SKM-1 treated with dmso at 0.1 percent for 144 hours (cell line): Measurements from ENCODE around the gene RAP1GAP2.
A peak's percentile ranks its signal among the peaks of the same experiment; 100 is the strongest.
"Not testable (repeated sequence)": the region's sequence is repeated elsewhere in the genome, so short reads cannot be mapped to it uniquely, and the experiment has no call there.

Source experiments
- DNase-seq: peaks from one replicate; lab custom pipeline; 2025; ENCODE audit not compliant: unreplicated experiment; lab: John Stamatoyannopoulos, UW

Gene RAP1GAP2

DNA sequence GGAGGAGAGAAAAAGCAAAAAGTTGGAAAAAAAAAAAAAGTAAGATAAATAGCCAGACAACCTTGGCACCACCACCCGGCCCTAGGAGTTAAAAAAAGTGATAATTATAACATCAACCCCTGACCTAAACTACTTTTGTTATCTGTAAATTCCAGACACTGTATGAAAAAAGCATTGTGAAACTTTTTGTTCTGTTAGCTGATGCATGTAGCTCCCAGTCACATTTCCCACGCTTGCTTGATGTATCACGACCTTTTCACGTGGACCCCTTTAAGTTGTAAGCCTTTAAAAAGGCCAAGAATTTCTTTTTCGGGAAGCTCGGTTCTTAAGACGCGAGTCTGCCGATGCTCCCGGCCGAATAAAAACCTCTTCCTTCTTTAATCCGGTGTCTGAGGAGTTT, 10.9 kb upstream of the RAP1GAP2 start:
- DNase-seq = not testable (repeated sequence)

DNA sequence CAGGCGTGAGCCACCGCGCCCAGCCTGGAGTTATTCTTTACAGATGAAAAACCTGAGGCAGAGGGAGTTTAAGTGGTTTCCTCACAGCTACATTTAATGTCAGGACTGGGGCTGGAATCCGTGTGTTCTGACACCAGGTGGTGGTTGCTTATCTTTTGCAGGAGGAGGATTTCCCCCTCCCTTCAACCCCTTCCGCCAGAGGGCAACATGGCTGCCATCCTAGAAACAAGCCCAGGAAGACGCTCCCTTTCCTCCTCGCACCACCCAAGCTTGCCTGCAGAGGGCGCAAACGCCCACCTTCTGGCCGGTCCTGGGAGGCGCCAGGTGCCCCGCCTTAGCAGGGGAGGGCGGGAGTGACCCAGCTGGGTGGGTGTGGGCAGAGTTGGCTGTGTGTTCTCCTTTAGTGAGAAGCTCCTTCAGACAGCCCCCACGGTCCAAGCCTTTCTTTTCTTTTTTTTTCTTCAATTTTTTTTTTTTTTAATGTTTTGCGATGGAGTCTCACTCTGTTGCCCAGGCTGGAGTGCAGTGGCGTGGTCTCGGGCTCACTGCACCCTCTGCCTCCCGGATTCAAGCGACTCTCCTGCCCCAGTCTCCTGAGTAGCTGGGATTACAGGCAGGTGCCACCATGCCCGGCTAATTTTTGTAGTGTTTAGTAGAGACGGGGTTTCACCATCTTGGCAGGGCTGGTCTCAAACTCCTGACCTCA, 9.9 kb upstream of the RAP1GAP2 start:
- peak; percentile 63 for DNase-seq

DNA sequence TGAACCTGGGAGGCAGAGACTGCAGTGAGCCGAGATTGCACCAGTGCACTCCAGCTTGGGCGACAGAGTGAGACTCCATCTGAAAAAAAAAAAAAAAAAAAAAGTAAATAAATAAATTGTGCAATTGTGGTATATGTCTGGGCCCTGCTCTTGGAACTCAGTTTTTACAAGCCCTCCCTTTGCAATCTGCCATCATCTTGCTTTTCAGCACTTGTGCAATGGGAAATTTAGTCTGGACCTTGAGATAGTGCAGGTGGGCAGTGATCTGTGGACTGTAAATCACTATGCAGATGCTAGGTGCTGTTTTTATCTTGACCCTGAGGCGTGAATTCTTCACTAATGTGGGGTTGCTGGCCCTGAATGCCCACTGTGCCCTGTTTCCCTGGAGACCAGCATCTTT, 6.5 kb upstream of the RAP1GAP2 start:
- DNase-seq = no peak

DNA sequence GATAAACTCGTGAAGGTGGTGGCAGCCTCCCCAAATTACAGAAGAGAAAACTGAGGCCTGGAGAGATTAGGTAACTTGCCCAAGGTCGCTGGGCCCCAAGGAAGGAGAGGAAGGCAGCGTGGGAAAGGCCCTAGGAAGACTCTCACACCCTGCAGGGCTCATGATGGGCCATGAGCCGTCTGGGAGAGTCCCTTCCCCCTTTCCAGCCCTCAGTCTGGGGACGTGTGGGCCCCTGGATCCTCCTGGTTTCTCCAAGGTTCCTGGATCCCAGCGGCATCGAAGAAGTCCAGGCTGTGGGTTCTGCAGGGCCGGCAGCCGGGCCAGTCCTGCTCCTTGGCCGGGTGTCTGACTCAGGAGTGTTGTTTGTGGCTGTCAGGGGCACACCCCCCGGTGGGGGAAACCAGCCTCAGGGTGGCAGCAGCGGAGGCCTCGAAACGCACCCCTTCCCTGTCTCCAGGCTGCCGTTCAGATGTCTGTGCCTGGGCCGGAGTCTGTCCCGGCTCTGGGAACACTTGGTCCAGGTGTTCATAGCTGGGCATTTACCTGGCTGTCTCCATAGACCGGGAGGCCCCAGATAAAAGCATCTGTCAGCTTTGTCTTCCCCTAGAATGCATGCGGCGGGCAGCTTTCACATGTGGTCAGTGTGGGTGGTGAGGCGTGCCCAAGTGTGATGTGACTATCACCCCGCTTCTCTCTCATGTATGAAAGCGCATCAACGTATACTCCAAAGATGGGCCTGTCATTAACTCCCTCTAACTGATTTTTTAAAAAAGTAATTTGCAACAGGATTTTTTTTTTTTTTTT, 3.7 kb upstream of the RAP1GAP2 start:
- DNase-seq = no peak

DNA sequence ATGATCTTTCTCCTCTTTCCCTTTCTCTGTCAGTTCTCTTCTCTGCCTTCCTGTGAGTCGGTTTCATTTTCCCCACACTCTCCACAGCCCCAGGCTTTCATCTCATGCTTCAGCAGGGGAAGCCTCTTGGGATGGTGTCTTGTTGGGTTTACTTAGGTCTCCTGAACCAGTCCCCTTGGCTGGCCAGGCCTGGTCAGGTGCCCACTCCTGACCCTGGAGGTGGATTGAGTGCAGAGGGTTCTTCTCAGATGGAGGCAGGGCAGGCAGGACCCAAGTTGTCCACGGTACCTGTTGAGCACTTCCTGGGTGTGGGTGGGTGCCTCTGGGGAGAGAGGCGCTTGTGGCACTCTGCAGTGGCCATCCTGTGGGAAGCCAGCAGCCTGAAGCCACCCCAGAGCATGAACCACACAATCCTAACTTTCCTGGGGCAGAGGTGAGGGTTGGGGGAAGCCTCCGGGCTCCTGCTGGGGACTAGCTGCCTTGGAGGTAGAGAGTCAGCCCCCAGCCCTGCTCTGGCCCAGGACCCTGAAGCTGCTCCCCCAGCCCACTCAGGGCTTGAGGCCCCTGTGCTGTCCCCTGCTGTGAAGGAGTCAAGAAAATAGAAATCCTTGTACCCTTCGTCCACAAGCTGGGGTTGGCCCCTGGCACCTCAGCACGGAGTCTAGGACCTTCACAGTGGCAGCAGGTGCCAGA, 2.0 kb upstream of the RAP1GAP2 start:
- DNase-seq = no peak

DNA sequence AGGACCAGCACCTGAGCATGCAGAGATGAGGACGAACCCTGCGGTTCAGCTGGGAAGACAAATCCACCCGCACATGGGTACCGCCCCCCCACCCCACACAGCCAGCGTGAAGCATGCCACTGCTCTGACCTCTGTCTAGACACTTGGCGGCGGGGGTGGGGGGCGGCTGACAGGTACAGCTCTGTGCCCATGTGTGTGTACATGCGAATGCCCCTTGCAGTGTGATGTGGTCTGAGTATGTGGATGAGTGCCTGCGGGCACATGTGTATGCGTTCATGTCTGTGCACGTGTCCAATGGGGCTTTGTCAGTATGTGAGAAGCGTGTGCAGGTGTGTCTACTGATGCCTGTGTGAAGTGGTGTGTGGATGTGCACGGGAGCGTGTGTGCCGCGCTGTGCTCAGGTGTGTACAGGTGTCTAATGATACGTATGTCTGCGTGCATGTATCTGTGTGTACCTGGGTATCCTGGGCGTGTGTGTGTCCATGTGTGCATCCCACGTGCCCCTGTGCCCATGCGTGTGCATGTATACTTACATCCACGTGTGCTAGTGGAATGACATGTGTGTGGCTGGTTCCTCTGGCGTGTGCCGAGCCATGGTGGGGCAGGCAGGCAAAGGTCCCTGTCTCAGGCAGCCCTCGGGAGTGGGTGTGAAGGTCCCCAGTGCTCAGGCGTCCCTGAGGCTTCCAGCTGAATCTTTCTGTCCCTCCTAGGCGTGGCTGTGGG, 636 bp upstream of the RAP1GAP2 start:
- no peak for DNase-seq

DNA sequence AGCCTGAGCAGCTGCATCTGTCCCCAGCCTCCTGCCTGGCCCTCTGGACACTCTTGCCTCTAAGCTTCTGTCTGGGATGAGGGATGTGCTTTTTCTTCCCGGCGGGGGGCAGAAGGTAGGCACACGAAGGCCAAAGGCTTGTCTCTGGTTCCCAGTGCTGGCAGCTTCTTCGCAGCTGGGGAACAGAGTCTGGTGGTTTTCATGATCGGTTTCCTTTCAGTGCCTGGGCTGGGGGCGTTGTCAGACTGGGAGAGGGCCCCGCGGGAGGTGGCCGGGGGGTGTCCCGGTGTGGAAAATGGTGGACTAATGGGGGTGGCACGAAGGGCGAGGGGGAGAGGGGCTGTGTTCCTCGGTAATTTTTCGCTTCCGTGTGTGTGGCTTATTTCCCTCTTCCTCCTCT, 988 bp downstream of the RAP1GAP2 start:
- no peak for DNase-seq

DNA sequence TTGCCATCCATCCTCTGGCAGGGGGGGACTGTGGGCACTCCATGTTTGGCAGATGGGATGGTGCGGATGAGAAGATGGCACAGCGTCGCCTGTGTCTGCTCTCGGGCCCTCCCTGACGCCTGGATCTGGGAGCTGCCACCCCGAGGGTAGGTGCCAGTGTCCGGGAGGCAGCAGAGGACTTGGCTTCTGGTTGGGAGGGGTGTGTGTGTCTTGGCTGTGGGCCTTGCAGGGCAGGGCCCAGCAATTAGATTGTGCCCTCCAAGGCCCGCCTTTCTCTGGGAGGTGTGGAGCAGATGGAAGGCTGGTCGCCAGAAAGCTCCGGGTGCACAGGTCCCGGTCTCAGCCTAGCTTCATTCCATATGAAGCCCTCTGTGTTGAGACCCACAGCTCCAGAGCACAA, 1.4 kb downstream of the RAP1GAP2 start:
- DNase-seq = no peak

DNA sequence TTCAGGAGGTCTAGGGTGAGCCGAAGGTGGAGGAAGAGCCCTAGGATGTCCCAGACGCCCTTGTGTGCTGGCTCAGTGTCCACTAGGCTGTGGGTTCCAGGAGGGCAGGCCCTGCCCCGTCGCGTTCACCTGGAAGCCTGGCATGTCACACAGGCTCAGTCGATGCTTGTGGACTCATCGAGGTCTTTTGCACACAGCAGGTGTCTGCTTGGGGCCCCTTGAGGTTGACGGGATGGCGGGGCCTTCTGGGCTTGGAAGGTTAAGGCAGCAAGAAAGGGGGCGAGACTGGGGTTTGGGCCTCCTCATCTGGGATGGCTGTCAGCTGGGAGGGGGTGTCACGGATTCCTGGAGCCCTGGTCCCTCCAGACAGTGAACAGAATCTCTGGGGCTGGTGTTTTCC, 1.9 kb downstream of the RAP1GAP2 start:
- DNase-seq = no peak

DNA sequence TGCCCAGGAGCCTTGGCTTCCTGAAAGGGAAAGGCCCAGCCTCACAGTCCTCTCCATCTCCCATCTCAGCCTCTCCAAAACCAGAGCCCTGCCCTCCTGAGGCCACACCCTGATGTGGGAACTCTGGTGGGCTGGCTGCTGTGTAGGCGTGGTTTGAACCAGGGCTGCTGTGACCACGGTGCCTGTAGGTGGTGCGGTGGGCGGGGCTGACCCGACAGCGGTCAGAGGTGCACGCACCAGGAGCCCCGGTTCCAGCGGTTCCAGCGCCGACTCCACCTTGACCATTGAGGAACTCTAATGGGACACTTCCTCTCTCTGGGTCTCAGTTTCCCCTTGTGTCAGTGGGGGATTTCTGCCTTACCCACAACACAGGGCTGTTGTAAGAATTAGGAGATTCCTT, 2.4 kb downstream of the RAP1GAP2 start:
- DNase-seq = no peak

DNA sequence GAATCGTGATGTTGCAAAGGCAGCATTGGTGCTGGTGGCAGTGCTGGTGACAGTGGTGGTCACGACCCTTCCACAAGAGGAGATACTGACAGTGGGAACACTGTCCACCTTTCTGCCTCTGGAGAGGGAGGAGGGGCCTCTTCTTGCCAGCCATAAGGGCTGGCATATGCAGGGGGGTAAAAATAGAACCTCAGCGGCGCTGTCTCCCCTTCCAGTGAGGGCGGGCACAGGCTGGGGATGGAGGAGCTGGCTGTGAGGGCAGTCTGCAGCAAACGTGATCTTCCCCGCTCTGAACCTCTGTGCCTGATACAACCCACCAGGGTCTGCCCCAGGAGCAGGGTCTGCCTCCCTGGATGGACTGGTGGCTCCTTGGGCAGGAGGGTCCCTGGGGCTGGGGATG, 3.4 kb downstream of the RAP1GAP2 start:
- DNase-seq = no peak

DNA sequence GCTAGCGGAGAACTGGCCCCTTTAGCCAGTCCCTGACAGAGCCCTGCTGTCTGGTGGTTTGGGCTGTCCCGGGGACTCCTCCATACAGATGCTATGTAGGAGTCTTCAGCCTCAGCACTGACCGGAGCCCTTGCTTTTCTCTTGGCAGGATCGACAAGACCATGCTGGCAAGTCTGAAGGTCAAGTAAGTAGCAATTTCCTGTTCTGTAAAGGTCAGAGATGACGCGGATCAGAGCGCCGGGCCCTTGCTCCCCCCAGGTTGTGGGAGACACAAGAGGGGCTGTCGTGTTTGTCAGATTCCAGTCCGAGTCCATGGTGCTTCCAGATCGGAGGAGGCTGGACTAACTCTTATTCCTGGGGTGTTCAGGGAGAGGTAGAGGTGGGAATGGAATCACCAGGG, 4.1 kb downstream of the RAP1GAP2 start:
- no peak for DNase-seq

DNA sequence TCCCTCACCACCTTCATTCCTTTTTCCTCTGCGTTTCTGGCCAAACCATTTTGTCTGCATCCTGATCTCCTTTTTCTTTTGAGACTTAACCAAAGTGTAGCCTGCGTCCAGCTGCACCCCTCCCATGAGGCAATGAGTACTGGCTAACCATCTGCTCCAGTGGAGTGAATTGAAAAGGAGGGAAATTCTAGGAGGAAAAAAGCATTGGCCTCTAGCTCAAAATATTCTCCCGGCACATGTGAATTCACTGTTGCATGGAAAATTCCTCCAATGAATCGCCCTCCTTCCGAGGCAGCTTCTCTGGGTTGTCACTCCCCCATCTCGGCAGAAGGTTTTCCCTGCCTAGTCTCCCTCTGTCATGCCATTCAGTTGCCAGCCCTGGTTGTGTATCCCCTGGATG, 5.6 kb downstream of the RAP1GAP2 start:
- DNase-seq = no peak

DNA sequence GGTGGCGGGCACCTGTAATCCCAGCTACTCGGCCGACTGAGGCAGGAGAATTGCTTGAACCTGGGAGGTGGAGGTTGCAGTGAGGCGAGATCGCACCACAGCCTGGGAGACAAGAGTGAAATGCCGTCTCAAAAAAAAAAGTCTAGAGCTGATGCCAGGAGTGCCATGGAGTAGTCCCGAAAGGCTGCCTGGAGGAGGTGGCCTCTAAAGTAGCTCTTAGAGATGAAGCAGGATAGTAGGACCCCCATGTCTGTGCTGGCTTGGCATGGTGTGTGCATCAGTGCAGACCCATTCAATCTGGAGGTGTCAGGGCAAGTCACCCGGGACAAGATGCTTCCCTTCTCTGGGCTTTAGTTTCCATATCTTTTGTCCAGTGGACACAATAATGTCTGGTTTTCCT, 6.3 kb downstream of the RAP1GAP2 start:
- DNase-seq = no peak

DNA sequence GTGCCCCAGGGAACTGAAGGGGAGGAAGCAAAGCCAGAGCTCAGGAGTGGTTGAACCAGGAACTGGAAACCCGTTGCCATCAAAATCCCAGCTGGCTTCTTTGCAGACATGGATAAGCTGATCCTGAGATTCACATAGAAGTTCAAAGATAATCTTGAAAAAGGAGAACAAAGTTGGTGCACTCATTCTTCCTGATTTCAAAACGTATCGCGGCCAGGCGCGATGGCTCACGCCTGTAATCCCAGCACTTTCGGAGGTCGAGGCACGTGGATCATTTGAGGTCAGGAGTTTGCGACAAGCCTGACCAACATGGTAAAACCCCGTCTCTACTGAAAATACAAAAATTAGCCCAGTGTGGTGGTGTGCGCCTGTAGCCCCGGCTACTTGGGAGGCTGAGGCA, 7.1 kb downstream of the RAP1GAP2 start:
- DNase-seq = no peak

DNA sequence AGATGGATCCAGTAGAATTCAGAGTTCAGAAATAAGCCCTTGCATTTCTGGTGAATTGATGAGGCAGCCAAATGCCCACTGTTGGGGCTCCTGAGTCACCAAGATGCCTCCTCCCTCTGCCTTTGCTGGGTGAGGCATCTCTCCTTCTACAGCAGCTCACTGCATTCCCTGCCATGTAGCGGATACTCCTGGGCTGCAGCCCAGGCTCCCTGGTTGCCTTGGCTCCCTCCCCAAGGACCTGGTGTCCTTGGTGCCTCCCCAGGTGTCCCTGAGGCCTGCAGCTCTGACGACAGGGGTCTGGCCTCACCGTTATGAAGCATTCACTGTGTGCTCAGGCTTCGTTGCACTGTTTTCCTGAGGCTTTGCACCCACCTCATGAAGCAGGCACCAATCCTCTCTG, 7.7 kb downstream of the RAP1GAP2 start:
- DNase-seq = no peak

DNA sequence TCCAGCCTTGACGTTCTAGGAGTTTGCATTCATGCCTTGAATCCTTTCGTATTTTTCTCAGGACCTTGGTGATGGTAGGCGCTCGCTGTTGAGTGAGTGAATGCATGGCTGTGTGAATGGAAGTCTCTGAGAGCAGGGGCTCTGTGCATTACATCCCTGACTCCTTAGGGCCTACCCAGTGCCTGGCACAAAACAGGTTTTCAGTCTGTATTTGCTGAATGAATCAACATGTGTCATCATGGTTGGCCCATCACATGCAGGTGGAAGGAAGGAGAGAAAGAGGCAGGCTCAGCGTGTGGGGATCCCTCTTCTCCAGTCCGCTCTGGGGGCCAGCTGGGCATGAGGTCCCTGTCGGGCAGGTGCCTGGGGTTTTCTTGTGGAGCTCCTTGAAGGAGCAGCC, 8.7 kb downstream of the RAP1GAP2 start:
- DNase-seq = no peak

DNA sequence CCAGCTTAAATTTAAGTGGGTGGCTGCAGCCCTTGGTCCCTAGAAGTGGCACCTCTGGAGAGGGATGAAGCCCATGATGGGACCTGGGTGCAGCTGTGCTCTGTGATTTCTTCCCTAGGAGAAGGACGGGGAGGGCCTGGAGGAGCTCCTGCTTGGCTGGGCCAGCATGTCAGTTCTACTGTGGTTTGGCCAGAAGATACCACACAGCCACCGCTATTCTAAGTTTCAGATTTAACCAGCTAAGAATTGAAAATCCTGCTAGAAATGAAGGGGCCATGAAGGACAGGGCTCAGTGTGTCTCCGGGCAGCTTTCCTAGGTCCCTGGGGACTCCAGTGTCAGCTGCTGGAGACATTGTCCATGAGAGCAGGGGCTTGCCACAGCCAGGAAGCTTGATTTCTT, 9.7 kb downstream of the RAP1GAP2 start:
- DNase-seq = no peak

DNA sequence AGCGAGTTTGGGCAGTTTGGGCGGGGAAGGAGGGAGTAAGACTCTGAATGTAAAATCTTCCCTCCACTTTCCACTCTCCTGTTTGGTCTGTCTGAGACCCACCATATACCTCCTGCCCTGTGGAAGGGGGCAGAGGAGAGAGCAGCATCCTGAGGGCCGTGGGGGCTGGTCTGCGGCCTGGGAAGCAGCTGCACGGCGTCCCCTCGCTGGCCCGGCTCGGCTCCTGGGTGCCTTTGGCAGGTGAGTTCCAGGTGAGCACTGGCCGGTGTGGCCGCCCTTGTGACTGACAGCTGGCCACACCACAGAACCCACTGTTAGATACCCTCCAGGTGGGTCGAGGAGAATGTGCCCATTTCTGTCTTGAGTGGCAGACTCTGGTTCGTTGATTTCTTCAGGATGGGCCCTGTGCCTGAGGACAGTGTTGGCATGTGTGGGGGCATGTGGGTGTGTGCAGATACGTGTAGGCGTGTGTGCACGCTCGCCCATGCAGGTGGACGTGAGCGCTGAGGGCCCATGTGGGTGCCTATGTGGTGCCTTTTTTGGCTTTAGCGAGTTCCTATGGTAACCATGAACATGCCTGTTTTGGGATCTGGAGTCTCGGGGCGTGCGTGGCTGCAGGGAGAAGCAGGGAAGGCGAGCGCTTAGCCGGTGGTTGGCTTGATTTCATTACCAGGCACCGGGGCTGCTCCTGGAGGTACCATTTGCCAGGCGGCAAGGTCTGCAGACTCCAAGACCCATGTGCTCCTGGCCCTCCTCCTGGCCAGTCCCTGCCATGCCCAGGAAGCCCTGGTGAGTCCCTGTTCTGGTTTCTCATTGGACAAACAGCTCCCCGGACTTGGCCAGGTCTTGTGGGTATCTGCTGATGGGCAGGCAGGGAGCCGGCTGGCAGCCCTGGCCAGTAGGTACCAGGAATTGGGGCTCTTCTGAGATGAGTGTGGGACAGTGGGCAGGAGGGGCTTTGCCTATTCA, 12.4 kb downstream of the RAP1GAP2 start:
- DNase-seq = no peak

DNA sequence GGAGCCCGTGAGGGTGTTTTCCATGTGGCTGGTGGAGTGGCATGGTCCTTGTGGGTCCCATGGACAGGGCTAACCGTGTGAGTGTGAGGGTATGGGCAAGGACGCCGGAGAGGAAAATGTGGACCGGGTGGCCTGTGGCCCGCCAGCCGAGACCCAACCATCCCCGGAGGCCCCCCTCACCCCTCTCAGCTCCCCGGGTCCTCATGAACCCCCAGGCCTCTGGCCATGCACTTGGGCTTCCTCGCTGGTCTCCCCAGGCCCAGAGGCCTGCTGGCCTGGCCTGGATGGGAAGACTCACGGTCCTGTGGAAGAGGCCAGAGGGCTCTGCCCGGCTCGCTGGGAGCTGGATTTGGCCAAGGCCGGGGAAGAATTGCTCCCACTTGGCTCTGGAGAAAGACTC, 13.1 kb downstream of the RAP1GAP2 start:
- no peak for DNase-seq
